Activated CD4-positive, alpha-beta T cell treated with anti-CD3 and anti-CD28 coated beads, Interleukin-2, amount 50 U/mL, for 4 hours (primary cell): Measurements from ENCODE around the gene YPEL2.

ENCODE experiments used
- DNase-seq, 2 experiments: peaks; one replicate each; pipeline ENCODE4 v3.0.0-alpha.2; 2020

The YPEL2 gene

DNA sequence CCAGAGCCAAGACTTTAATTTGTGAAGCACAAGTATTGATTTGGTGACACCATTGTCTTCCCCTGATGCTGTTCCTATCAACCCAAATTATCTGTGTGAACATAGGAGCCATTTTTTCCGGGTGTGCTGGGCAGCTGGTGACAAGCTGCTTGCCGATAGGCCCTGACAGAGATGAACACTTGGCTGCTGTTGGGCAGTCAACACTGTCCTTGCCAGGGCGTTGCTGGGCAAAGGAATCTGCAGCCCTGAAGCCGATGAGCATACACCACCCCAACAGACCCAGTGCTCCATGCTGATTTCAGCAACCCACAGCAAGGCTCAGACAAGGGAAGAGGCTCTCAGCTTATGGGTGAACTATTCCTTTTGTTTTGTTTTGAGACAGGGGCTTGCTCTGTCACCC, 105.4 kb downstream of the YPEL2 start:
- no peak for DNase-seq

DNA sequence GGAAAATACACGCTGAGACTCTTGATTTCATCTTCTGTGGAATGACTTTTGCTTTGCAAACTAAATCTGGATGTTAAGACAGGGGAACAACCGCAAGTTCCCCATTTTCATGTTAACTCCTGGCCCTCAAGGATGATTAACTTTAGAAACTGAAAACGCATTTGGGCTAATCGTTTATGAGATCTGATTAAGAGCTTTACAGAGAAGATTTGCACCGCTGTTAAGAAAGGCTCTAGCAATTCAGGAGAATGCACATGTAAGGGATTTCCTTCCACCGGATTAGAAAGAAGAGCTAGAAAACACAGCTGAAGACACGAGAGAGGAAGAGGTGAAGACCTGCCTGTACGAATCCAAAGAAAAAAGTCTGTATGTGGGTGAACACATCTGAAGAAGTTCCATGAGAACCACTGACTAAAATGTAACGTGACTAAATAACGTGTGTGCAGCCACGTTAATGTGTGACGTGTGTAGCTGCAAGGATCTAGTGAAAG, 106.4 kb downstream of the YPEL2 start:
- no peak for DNase-seq

DNA sequence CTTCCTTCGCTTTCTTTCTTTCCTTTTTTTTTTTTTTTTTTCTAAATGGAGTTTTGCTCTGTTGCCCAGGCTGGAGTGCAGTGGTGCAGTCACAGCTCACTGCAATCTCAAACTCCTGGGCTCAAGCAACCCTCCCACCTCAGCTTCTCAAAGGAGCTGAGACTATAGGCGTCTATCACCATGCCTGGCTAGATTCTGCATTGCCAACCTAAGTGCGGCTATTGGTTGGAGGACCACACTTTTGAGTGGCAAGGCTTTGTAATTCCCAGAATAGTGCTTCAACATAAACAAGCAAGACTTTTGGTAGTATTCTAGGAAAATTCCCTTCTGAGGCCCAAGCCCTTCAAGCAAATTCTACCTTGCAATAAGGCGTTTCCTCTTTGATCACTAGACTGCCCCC, 107.8 kb downstream of the YPEL2 start:
- DNase-seq: no peak

DNA sequence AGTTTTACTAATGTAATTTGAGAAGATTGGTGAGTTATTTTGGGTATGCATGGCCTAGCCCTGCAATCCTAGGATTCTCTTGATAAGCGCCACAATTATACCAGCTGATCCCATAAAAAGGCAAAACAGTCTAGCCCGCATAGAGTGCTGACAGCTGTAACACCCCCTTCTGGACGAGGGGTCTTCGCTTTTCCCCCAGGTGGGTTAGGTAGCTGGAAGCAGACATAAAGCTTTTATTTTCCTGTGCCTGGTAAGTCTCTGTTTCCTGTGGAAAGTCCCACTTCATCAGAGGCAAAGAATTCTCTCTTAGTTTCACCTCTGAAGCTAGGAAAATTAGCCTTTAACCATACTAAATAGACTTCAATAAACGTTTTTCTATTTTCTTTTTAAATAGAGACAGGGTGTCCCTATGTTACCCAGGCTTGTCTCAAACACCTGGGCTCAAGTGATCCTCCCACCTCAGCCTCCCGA, 108.3 kb downstream of the YPEL2 start:
- no peak for DNase-seq

DNA sequence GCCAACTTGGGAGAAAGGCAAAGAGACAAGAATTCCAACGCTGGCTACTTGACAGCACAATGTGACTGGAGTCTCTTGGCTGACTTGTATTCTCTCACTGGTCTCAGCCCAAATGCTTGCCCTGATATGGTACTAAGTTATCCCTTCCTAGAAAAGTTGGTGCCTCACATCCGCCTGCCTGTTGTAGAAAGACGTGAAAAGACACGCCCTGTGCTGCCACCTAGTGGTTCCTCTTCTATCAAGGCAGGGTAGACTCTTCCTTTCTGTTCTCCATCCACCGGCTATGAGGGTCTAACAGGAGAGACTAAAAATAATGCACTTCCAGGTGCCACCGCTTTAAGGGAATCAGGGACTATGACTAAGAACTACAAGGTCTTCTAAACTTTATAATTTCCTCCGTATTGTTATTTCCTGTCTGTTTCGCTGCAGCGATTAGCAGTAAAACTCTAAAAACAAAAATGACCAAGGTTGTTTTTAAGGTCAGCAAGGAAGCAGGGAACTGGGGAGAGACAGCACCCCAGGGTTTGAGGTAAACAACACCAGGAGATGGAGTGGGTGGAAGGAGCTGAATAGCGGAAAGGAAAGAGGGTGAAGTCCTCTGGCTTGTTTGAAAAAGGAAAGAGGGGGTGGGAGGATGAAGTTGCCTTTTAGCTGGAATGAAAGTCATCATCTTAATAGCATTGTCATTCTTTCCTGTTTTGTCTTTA, 109.5 kb downstream of the YPEL2 start:
- DNase-seq: peak; percentile 83 to 87

DNA sequence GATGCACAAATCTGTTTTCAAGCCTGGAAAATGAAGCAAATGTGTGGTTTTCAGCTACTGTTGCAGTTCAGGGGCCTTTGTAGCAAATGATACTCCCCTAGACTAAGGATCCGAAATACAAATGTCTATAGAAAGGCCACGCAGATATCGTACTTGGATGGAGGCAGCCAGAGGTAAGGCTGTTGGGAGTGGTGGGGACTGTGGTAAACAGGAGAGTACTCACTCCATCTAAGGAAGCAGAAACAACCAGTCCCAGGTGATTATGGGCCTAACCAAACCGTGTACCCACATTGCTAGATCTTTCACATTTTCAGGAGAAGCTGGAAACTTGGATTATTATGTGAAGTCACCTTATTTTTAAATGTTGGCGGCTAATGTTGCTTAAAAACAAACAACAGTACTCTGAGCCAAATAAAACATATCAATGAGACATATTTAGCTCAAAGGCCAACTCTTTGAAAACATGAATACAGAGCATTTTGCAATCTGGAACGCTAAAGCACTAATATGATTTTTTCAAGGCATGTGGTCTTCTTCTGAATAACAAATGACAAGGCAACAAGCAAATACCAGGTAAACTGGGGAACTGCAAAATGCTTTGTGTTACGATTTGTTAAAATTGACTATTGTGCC, 110.1 kb downstream of the YPEL2 start:
- DNase-seq: no peak

DNA sequence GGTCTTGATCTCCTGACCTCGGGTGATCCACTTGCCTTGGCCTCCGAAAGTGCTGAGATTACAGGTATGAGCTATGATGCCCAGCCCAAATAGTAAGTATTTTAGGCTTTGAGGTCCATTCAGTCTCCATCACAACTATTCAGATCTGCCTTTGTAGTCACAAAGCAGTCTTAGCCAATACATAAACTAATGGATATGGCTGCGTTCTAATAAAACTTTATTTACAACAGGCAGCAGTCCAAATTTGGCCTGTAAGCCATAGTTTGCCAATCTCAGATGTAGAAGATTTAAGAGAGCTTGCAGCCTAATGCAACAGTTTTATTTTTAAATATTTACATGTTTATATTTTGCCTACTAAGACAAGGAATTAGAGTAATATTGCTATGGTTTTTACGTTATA, 111.7 kb downstream of the YPEL2 start:
- no peak for DNase-seq
